SK-N-SH (cell line): ENCODE data around the gene NLK. TPM values are rescaled to one million over a fixed set of nuclear protein-coding genes. Genes with fewer than 3 reads are reported as not detected.

Source experiments
- CTCF ChIA-PET: fragments of 300-600, 350-600 bp; formaldehyde crosslinking; extraction: SDS; loops from one replicate; lab custom pipeline; 2021; lab: Yijun Ruan, JAX
- POLR2A ChIA-PET: fragments of 350-600 bp; sonication (Branson Sonifier 250); formaldehyde crosslinking; extraction: SDS; loops from one replicate; lab custom pipeline; 2020; ENCODE audit warnings: antibody characterized with exemption, inconsistent platforms; lab: Yijun Ruan, JAX
- DNase-seq: peaks from one replicate; pipeline ENCODE4 v3.0.0; 2012
- H2AFZ ChIP-seq: fragments of 200-600 bp; sonication (generic); 2 replicates; pipeline ENCODE4 v1.8.1; 2016; ENCODE audit warnings: antibody characterized with exemption, mild to moderate bottlenecking, low read depth
- H3F3A ChIP-seq: fragments of 200-600 bp; sonication (generic); replicated peaks from 2 replicates; pipeline ENCODE3; 2016; ENCODE audit warnings: antibody characterized with exemption, mild to moderate bottlenecking; ENCODE audit not compliant: insufficient read depth
- H3K27ac ChIP-seq, 2 experiments: fragments of 200-500 bp in 1 of 2; fragments of 200-600 bp in 1 of 2; sonication (Bioruptor generic) in 1 of 2; sonication (generic), shearing (Covaris generic) in 1 of 2; 2 replicates each; pipeline versions ENCODE4 v1.5.1 to v1.6.1; 2014 to 2016; ENCODE audit warnings: low read depth in 2 of 2, inconsistent platforms in 1 of 2, low read length in 1 of 2, mild to moderate bottlenecking in 1 of 2, mixed read lengths in 1 of 2
- H3K27me3 ChIP-seq: fragments of 200-600 bp; sonication (generic), shearing (Covaris generic); 2 replicates; pipeline ENCODE4 v1.6.1; 2016; ENCODE audit warnings: mixed run types; ENCODE audit not compliant: insufficient read depth
- H3K36me3 ChIP-seq, 2 experiments: fragments of 200-500 bp in 1 of 2; fragments of 200-600 bp in 1 of 2; sonication (Bioruptor generic) in 1 of 2; sonication (generic) in 1 of 2; replicated peaks in 1 of 2; 2 replicates each; pipeline versions ENCODE3 to v1.5.1; 2014 to 2016; ENCODE audit warnings: low read length in 1 of 2, mild to moderate bottlenecking in 1 of 2; ENCODE audit not compliant: insufficient read depth in 2 of 2, control insufficient read depth in 1 of 2
- H3K4me1 ChIP-seq, 2 experiments: fragments of 200-500 bp in 1 of 2; fragments of 200-600 bp in 1 of 2; sonication (Bioruptor generic) in 1 of 2; sonication (generic), shearing (Covaris generic) in 1 of 2; 2 replicates each; pipeline versions ENCODE4 v1.5.1 to v1.6.1; 2014 to 2016; ENCODE audit warnings: low read depth in 1 of 2, low read length in 1 of 2, mixed run types in 1 of 2; ENCODE audit not compliant: insufficient read depth in 2 of 2, control insufficient read depth in 1 of 2
- H3K4me2 ChIP-seq: fragments of 200-600 bp; sonication (generic), shearing (Covaris generic); 2 replicates; pipeline ENCODE4 v1.6.1; 2017; ENCODE audit warnings: mixed run types
- H3K4me3 ChIP-seq, 2 experiments: fragments of 200-500 bp in 1 of 2; fragments of 200-600 bp in 1 of 2; sonication (Bioruptor generic) in 1 of 2; sonication (generic), shearing (Covaris generic) in 1 of 2; 2 replicates each; pipeline versions ENCODE4 v1.5.1 to v1.8.1; 2014 to 2016; ENCODE audit warnings: low read depth in 2 of 2, inconsistent platforms in 1 of 2, low read length in 1 of 2, mild to moderate bottlenecking in 1 of 2, mixed read lengths in 1 of 2, moderate library complexity in 1 of 2
- H3K79me2 ChIP-seq: fragments of 200-600 bp; sonication (generic); 2 replicates; pipeline ENCODE4 v1.8.1; 2017; ENCODE audit warnings: mild to moderate bottlenecking; ENCODE audit not compliant: insufficient read depth
- H3K9ac ChIP-seq: fragments of 200-600 bp; sonication (generic); 2 replicates; pipeline ENCODE4 v1.6.1; 2017; ENCODE audit warnings: mixed run types
- H3K9me2 ChIP-seq: fragments of 200-600 bp; sonication (generic); 2 replicates; pipeline ENCODE4 v1.6.1; 2017; ENCODE audit warnings: mixed run types
- H3K9me3 ChIP-seq: fragments of 200-600 bp; sonication (generic); 2 replicates; pipeline ENCODE4 v1.6.1; 2017; ENCODE audit warnings: mixed run types, mild to moderate bottlenecking, moderate library complexity
- H4K20me1 ChIP-seq: fragments of 200-600 bp; sonication (generic); 2 replicates; pipeline ENCODE4 v1.6.1; 2017; ENCODE audit warnings: mild to moderate bottlenecking, mixed run types; ENCODE audit not compliant: insufficient read depth
- CTCF ChIP-seq: fragments of 200-600 bp; sonication (generic); IDR thresholded peaks from 2 replicates; pipeline ENCODE4 v1.6.1; 2017; ENCODE audit warnings: antibody characterized with exemption, mild to moderate bottlenecking, moderate library complexity
- EP300 ChIP-seq, 2 experiments: IDR thresholded peaks; 2 replicates each; pipeline versions ENCODE4 v1.4.0 to v1.6.1; 2012; ENCODE audit warnings: borderline replicate concordance in 1 of 2, low read depth in 1 of 2, low read length in 1 of 2
- FOSL2 ChIP-seq: IDR thresholded peaks from 2 replicates; pipeline ENCODE4 v1.4.0; 2012; ENCODE audit warnings: low read depth, mild to moderate bottlenecking, moderate library complexity, borderline replicate concordance
- FOXJ3 ChIP-seq: sonication (generic); formaldehyde crosslinking; IDR thresholded peaks from 2 replicates; pipeline ENCODE4 v1.5.1; 2020; ENCODE audit warnings: mild to moderate bottlenecking, missing genetic modification reagents
- FOXM1 ChIP-seq: IDR thresholded peaks from 2 replicates; pipeline ENCODE4 v1.4.0; 2012; ENCODE audit warnings: low read depth, mild to moderate bottlenecking
- GATA2 ChIP-seq: sonication (generic); formaldehyde crosslinking; IDR thresholded peaks from 2 replicates; pipeline ENCODE4 v1.5.0; 2020; ENCODE audit warnings: mild to moderate bottlenecking, missing genetic modification reagents
- IRF3 ChIP-seq: fragments of 150-350 bp; IDR thresholded peaks from 2 replicates; pipeline ENCODE4 v1.6.1; 2016; ENCODE audit warnings: mild to moderate bottlenecking, low read depth, low read length
- POLR2AphosphoS5 ChIP-seq: IDR thresholded peaks from 2 replicates; pipeline ENCODE4 v1.6.1; 2012; ENCODE audit warnings: low read depth, low read length
- RCOR1 ChIP-seq: fragments of 150-350 bp; IDR thresholded peaks from 2 replicates; pipeline ENCODE4 v1.6.1; 2017; ENCODE audit warnings: antibody characterized with exemption, low read length
- REST ChIP-seq: IDR thresholded peaks from 2 replicates; pipeline ENCODE4 v1.6.1; 2012; ENCODE audit warnings: mild to moderate bottlenecking, low read depth, low read length, moderate library complexity
- RXRA ChIP-seq: IDR thresholded peaks from 2 replicates; pipeline ENCODE4 v1.4.0; 2012; ENCODE audit warnings: low read depth, mild to moderate bottlenecking, borderline replicate concordance
- TAF1 ChIP-seq: IDR thresholded peaks from 2 replicates; pipeline ENCODE4 v1.6.1; 2012; ENCODE audit warnings: low read depth, mild to moderate bottlenecking, low read length, moderate library complexity, borderline replicate concordance
- TEAD4 ChIP-seq: IDR thresholded peaks from 2 replicates; pipeline ENCODE4 v1.4.0; 2012; ENCODE audit warnings: mild to moderate bottlenecking, borderline replicate concordance; ENCODE audit not compliant: insufficient read depth
- ZBTB33 ChIP-seq: IDR thresholded peaks from 2 replicates; pipeline ENCODE4 v1.4.0; 2012; ENCODE audit warnings: low read depth, borderline replicate concordance
- WGBS: methylation state at CpG from one replicate; pipeline ENCODE4 v1.1.6; 2017; ENCODE audit warnings: low lambda C conversion rate; 5-methylcytosine and 5-hydroxymethylcytosine counted together
- polyA plus RNA-seq, 3 experiments: library from polyadenylated mRNA; depleted of rRNA; stranded (reverse); fragments of >200 nt; gene quantifications; 2 replicates each; pipeline ENCODE4 v1.2.3, GENCODE V29; 2012

NLK gene
- polyA plus RNA-seq, 1 of the 3 experiments (the other 2 are of a cell fraction), result 12.3 TPM

GRCh38 chr17:28196636-28197035 is 154.2 kb downstream of the NLK start (continued):
- TF ChIP-seq REST (no peak), FOSL2 (no peak), FOXJ3 (CRISPR knock-in tag) (no peak), IRF3 (no peak), TEAD4 (no peak), RCOR1 (no peak), GATA2 (CRISPR knock-in tag) (no peak)

GRCh38 chr17:28199115-28199514 is 156.6 kb downstream of the NLK start:
- Histone ChIP-seq H3K36me3 (peaks cover 14 to 27% of the 10 kb centered on the region in 2 experiments), H3K9me3 (no peaks in the 10 kb centered on the region), H3K27ac (no peak overlapping the region), H4K20me1 (no peaks in the 10 kb centered on the region), H3K79me2 (no peaks in the 10 kb centered on the region), H3K27me3 (no peaks in the 10 kb centered on the region), H3K4me2 (no peak overlapping the region), H2AFZ (no peak overlapping the region), H3K9me2 (no peaks in the 10 kb centered on the region), H3K4me3 (no peak overlapping the region), H3F3A (peaks cover 3% of the 10 kb centered on the region), H3K4me1 (peaks cover 0 to 3% of the 10 kb centered on the region in 2 experiments; a peak in 2 of 4 replicates), H3K9ac (no peak overlapping the region)
- no peak for TF ChIP-seq ZBTB33
- no peak for TF ChIP-seq RXRA
- TF ChIP-seq TAF1, result no peak
- TF ChIP-seq FOXM1, result no peak
- TF ChIP-seq POLR2AphosphoS5, result no peak
- no peak for TF ChIP-seq FOSL2
- no peak for TF ChIP-seq TEAD4
- TF ChIP-seq EP300 (IDR thresholded peaks at IDR 0.05; ENCODE audit: borderline replicate concordance in 1 of 2, low read depth in 1 of 2, low read length in 1 of 2), result no peak
- TF ChIP-seq CTCF, result no peak
- ChIA-PET CTCF (interaction anchor here (0.6 to 0.7 kb wide), 2 partner anchors 32 to 819 kb away, joined by 3 read pairs; no protein-coding TSS in a partner anchor), POLR2A (no interaction called here)
- 92% methylated on average over 3 of the region's 6 CpGs for WGBS
- no peak for DNase-seq
